Measurements from ENCODE around the gene ARMC5.
"Not testable (repeated sequence)": the region's sequence is repeated elsewhere in the genome, so short reads cannot be mapped to it uniquely, and the experiment has no call there.

The ARMC5 gene

GRCh38 chr16:31498493-31498892, 39.2 kb downstream of the ARMC5 start:
- Mint-ChIP-seq H3K27me3 (no peaks in the 10 kb centered on the region), H3K4me3 (no peak overlapping the region), H3K9me3 (no peaks in the 10 kb centered on the region), H3K27ac (no peak overlapping the region), H3K36me3 (peaks cover 10% of the 10 kb centered on the region), H3K4me1 (no peaks in the 10 kb centered on the region)
- DNase-seq, result no peak
- CTCF ChIA-PET, result interaction anchor here (1.2 kb wide), 1 partner anchor 8 kb away, joined by 3 read pairs; no protein-coding TSS in a partner anchor

- CTCF ChIA-PET, result interaction anchor here (1.3 kb wide), 1 partner anchor 12 kb away, joined by 3 read pairs; no protein-coding TSS in a partner anchor
- H3K27me3 Mint-ChIP-seq, result no peaks in the 10 kb centered on the region
- no peak for DNase-seq
- no peak overlapping the region for H3K4me3 Mint-ChIP-seq
- peaks cover 14% of the 10 kb centered on the region for H3K36me3 Mint-ChIP-seq
- H3K9me3 Mint-ChIP-seq, result no peaks in the 10 kb centered on the region
- H3K4me1 Mint-ChIP-seq, result peaks cover 12% of the 10 kb centered on the region
- H3K27ac Mint-ChIP-seq, result no peak overlapping the region
Observed at GRCh38 chr16:31499928-31500327, 40.6 kb downstream of the ARMC5 start.

- peaks cover 26% of the 10 kb centered on the region for H3K4me1 Mint-ChIP-seq
- H3K36me3 Mint-ChIP-seq, result peaks cover 18% of the 10 kb centered on the region
- H3K4me3 Mint-ChIP-seq, result no peak overlapping the region
- no peak for DNase-seq
- no peaks in the 10 kb centered on the region for H3K27me3 Mint-ChIP-seq
- no peaks in the 10 kb centered on the region for H3K9me3 Mint-ChIP-seq
- CTCF ChIA-PET, result no interaction called here
- H3K27ac Mint-ChIP-seq, result no peak overlapping the region
Observed at GRCh38 chr16:31501226-31501965, 42.1 kb downstream of the ARMC5 start.

- Mint-ChIP-seq H3K4me3 (no peak overlapping the region), H3K9me3 (no peaks in the 10 kb centered on the region), H3K4me1 (peaks cover 31% of the 10 kb centered on the region), H3K27ac (no peak overlapping the region), H3K27me3 (no peaks in the 10 kb centered on the region), H3K36me3 (peaks cover 18% of the 10 kb centered on the region)
- CTCF ChIA-PET, result no interaction called here
- DNase-seq, result no peak
Observed at GRCh38 chr16:31501966-31502348, 42.7 kb downstream of the ARMC5 start.

- CTCF ChIA-PET, result no interaction called here
- Mint-ChIP-seq H3K4me3 (no peak overlapping the region), H3K27ac (no peak overlapping the region), H3K36me3 (peaks cover 17% of the 10 kb centered on the region), H3K9me3 (no peaks in the 10 kb centered on the region), H3K4me1 (peaks cover 38% of the 10 kb centered on the region), H3K27me3 (no peaks in the 10 kb centered on the region)
- no peak for DNase-seq
Observed at GRCh38 chr16:31502981-31503380, 43.7 kb downstream of the ARMC5 start.

- H3K27me3 Mint-ChIP-seq, H3K27ac Mint-ChIP-seq, CTCF ChIA-PET, DNase-seq, H3K4me3 Mint-ChIP-seq, H3K9me3 Mint-ChIP-seq: not testable (repeated sequence)
- peaks cover 41% of the 10 kb centered on the region for H3K4me1 Mint-ChIP-seq
- H3K36me3 Mint-ChIP-seq, result peaks cover 21% of the 10 kb centered on the region
Observed at GRCh38 chr16:31503555-31503954, 44.3 kb downstream of the ARMC5 start.

GRCh38 chr16:31504159-31504558, 44.9 kb downstream of the ARMC5 start:
- CTCF ChIA-PET, result no interaction called here
- H3K36me3 Mint-ChIP-seq, result peaks cover 21% of the 10 kb centered on the region
- H3K4me1 Mint-ChIP-seq, result peaks cover 47% of the 10 kb centered on the region
- no peaks in the 10 kb centered on the region for H3K27me3 Mint-ChIP-seq
- H3K9me3 Mint-ChIP-seq, result no peaks in the 10 kb centered on the region
- no peak overlapping the region for H3K4me3 Mint-ChIP-seq
- DNase-seq, result no peak
- H3K27ac Mint-ChIP-seq, result no peak overlapping the region

GRCh38 chr16:31505483-31505882, 46.2 kb downstream of the ARMC5 start:
- Mint-ChIP-seq H3K27ac (peak overlapping the region; percentile 20), H3K4me1 (peaks cover 54% of the 10 kb centered on the region), H3K27me3 (no peaks in the 10 kb centered on the region), H3K36me3 (peaks cover 17% of the 10 kb centered on the region), H3K4me3 (no peak overlapping the region), H3K9me3 (no peaks in the 10 kb centered on the region)
- CTCF ChIA-PET, result no interaction called here
- DNase-seq, result no peak

GRCh38 chr16:31507617-31507928, 48.3 kb downstream of the ARMC5 start:
- Mint-ChIP-seq H3K27ac (peak overlapping the region; percentile 94), H3K36me3 (peaks cover 17% of the 10 kb centered on the region)

GRCh38 chr16:31507929-31508705, 48.8 kb downstream of the ARMC5 start, which contains the start of gene RUSF1:
Gene RUSF1, minus strand, starts transcription at chr16:31508391. Its CDS starts 18 bp downstream, at chr16:31508373.
- H3K36me3 Mint-ChIP-seq, result peaks cover 17% of the 10 kb centered on the region
- peaks cover 6% of the 10 kb centered on the region for H3K9me3 Mint-ChIP-seq
- peak within 1 kb of the TSS; percentile 94 for H3K27ac Mint-ChIP-seq
- CTCF ChIA-PET, result interaction anchor here (0.8 to 1.5 kb wide), 4 partner anchors 46 to 188 kb away, joined by 3 to 4 read pairs (median 3); partner anchors contain the start of gene ARMC5
- peak; percentile 92 for DNase-seq
- H3K4me1 Mint-ChIP-seq, result peaks cover 55% of the 10 kb centered on the region
- peak within 1 kb of the TSS; percentile 94 for H3K4me3 Mint-ChIP-seq
- H3K27me3 Mint-ChIP-seq, result no peaks in the 10 kb centered on the region

More at GRCh38 chr16:31507617-31507928, 48.3 kb downstream of the ARMC5 start:
- H3K9me3 Mint-ChIP-seq, result peaks cover 3% of the 10 kb centered on the region
- CTCF ChIA-PET, result interaction anchor here (1.0 to 1.5 kb wide), 3 partner anchors 25 to 50 kb away, joined by 3 read pairs; no protein-coding TSS in a partner anchor
- peaks cover 55% of the 10 kb centered on the region for H3K4me1 Mint-ChIP-seq
- H3K27me3 Mint-ChIP-seq, result no peaks in the 10 kb centered on the region
- DNase-seq, result no peak
- H3K4me3 Mint-ChIP-seq, result peak overlapping the region; percentile 94

- H3K9me3 Mint-ChIP-seq, result peaks cover 6% of the 10 kb centered on the region
- DNase-seq, result no peak
- peak overlapping the region; percentile 94 for H3K27ac Mint-ChIP-seq
- CTCF ChIA-PET, result interaction anchor here (0.8 to 1.5 kb wide), 4 partner anchors 46 to 188 kb away, joined by 3 to 4 read pairs (median 3); partner anchors contain the start of gene ARMC5
- peaks cover 17% of the 10 kb centered on the region for H3K36me3 Mint-ChIP-seq
- H3K4me3 Mint-ChIP-seq, result peak overlapping the region; percentile 94
- peaks cover 55% of the 10 kb centered on the region for H3K4me1 Mint-ChIP-seq
- H3K27me3 Mint-ChIP-seq, result no peaks in the 10 kb centered on the region
Observed at GRCh38 chr16:31508706-31509195, 49.5 kb downstream of the ARMC5 start.

GRCh38 chr16:31513126-31513525, 53.8 kb downstream of the ARMC5 start:
- Mint-ChIP-seq H3K9me3 (peaks cover 15% of the 10 kb centered on the region), H3K4me1 (peaks cover 17% of the 10 kb centered on the region), H3K4me3 (no peak overlapping the region), H3K27ac (no peak overlapping the region), H3K36me3 (peaks cover 6% of the 10 kb centered on the region), H3K27me3 (peaks cover 4% of the 10 kb centered on the region)
- DNase-seq, result no peak
- CTCF ChIA-PET, result no interaction called here

GRCh38 chr16:31513884-31514283, 54.6 kb downstream of the ARMC5 start:
- H3K9me3 Mint-ChIP-seq, result peaks cover 15% of the 10 kb centered on the region
- H3K27me3 Mint-ChIP-seq, result peaks cover 4% of the 10 kb centered on the region
- peaks cover 11% of the 10 kb centered on the region for H3K4me1 Mint-ChIP-seq
- CTCF ChIA-PET, result no interaction called here
- no peaks in the 10 kb centered on the region for H3K36me3 Mint-ChIP-seq
- H3K27ac Mint-ChIP-seq, result no peak overlapping the region
- DNase-seq, result no peak
- no peak overlapping the region for H3K4me3 Mint-ChIP-seq

All from activated naive CD4-positive, alpha-beta T cell treated with anti-CD3 and anti-CD28 coated beads, Interleukin-2, amount 10 ng/mL, durations not matched to agents 7 days and 5 days (primary cell).